GM20000 (cell line): ENCODE measurements around the gene FAF2.
"Not testable (repeated sequence)": the region's sequence is repeated elsewhere in the genome, so short reads cannot be mapped to it uniquely, and the experiment has no call there.

Source experiments
- DNase-seq: peaks from one replicate; pipeline ENCODE4 v3.0.0; 2012; ENCODE audit warnings: low spot score
- CTCF ChIP-seq: IDR thresholded peaks from 2 replicates; pipeline ENCODE4 v1.5.1; 2012; ENCODE audit warnings: mild to moderate bottlenecking, control low read depth; ENCODE audit errors: extremely low read depth, missing control alignments

The FAF2 gene

GRCh38 chr5:176407456-176408251, 40.5 kb upstream of the FAF2 start:
- TF ChIP-seq CTCF, result no peak
- no peak for DNase-seq

GRCh38 chr5:176408252-176408573, 40.0 kb upstream of the FAF2 start:
- DNase-seq, result not testable (repeated sequence)

- no peak for TF ChIP-seq CTCF
- DNase-seq, result no peak
These were observed 39.6 kb upstream of the FAF2 start for GRCh38 chr5:176408590-176408989.

- TF ChIP-seq CTCF, result no peak
- DNase-seq, result no peak
These were observed 38.4 kb upstream of the FAF2 start for GRCh38 chr5:176409765-176410164.

- DNase-seq, result no peak
- TF ChIP-seq CTCF, result no peak
These were observed 37.6 kb upstream of the FAF2 start for GRCh38 chr5:176410486-176411180.

GRCh38 chr5:176412517-176413254, 35.5 kb upstream of the FAF2 start:
- DNase-seq, result no peak
- TF ChIP-seq CTCF, result no peak

- TF ChIP-seq CTCF, result no peak
- DNase-seq, result no peak
These were observed 35.0 kb upstream of the FAF2 start for GRCh38 chr5:176413255-176413565.

- DNase-seq, result no peak
- TF ChIP-seq CTCF, result no peak
These were observed 34.4 kb upstream of the FAF2 start for GRCh38 chr5:176413709-176414191.
